Loucy (cell line): ENCODE results near the gene DRICH1.

Experiments
- CTCF ChIP-seq: fragments of 200-600 bp; sonication (generic); conservative IDR thresholded peaks from 2 replicates; pipeline ENCODE4 v1.5.1; 2014; ENCODE audit warnings: mild to moderate bottlenecking, antibody characterized with exemption, low read length
- EZH2phosphoT487 ChIP-seq: fragments of 200-600 bp; IDR thresholded peaks from 2 replicates; pipeline ENCODE4 v1.6.1; 2018; ENCODE audit warnings: antibody characterized with exemption, mild to moderate bottlenecking, moderate library complexity, borderline replicate concordance

GRCh38 chr22:23657727-23658126, 25.6 kb upstream of the DRICH1 start:
- TF ChIP-seq CTCF (no peak), EZH2phosphoT487 (no peak)
